ENCODE data around the gene EPOP. TPM values are rescaled to one million over a fixed set of nuclear protein-coding genes. Genes with fewer than 3 reads are reported as not detected.
"Not testable (repeated sequence)": the region's sequence is repeated elsewhere in the genome, so short reads cannot be mapped to it uniquely, and the experiment has no call there.

Gene EPOP
- total RNA-seq, 1 donor from 2014 or later, result 54.9 TPM

GRCh38 chr17:38658741-38659345 lies 15.9 kb downstream of the EPOP start:
- Mint-ChIP-seq H3K4me3 (no peak overlapping the region), H3K36me3 (ENCODE audit: low read depth) (no peaks in the 10 kb centered on the region), H3K9me3 (no peaks in the 10 kb centered on the region), H3K27ac (no peak overlapping the region), H3K4me1 (peaks cover 13% of the 10 kb centered on the region), H3K27me3 (peaks cover 30% of the 10 kb centered on the region)
- no peak for DNase-seq
- intact Hi-C loops (cut with micrococcal nuclease), result no loop called here

- peak overlapping the region; percentile 24 for H3K27ac Mint-ChIP-seq
- no peak for DNase-seq
- H3K4me1 Mint-ChIP-seq, result peaks cover 13% of the 10 kb centered on the region
- H3K9me3 Mint-ChIP-seq, result no peaks in the 10 kb centered on the region
- H3K27me3 Mint-ChIP-seq, result peaks cover 36% of the 10 kb centered on the region
- no peak overlapping the region for H3K4me3 Mint-ChIP-seq
- H3K36me3 Mint-ChIP-seq (ENCODE audit: low read depth), result no peaks in the 10 kb centered on the region
- intact Hi-C loops (cut with micrococcal nuclease), result no loop called here
These were observed 16.7 kb downstream of the EPOP start for GRCh38 chr17:38657824-38658740.

GRCh38 chr17:38656959-38657823 lies 17.6 kb downstream of the EPOP start:
- Mint-ChIP-seq H3K9me3 (no peaks in the 10 kb centered on the region), H3K27me3 (peaks cover 34% of the 10 kb centered on the region), H3K36me3 (ENCODE audit: low read depth) (no peaks in the 10 kb centered on the region), H3K4me3 (no peak overlapping the region), H3K27ac (peak overlapping the region; percentile 24), H3K4me1 (peaks cover 13% of the 10 kb centered on the region)
- no peak for DNase-seq
- intact Hi-C loops (cut with micrococcal nuclease), result no loop called here

GRCh38 chr17:38654411-38655398 lies 20.1 kb downstream of the EPOP start:
- H3K27ac Mint-ChIP-seq, result no peak overlapping the region
- H3K36me3 Mint-ChIP-seq (ENCODE audit: low read depth), result no peaks in the 10 kb centered on the region
- H3K27me3 Mint-ChIP-seq, result peaks cover 29% of the 10 kb centered on the region
- peaks cover 13% of the 10 kb centered on the region for H3K4me1 Mint-ChIP-seq
- no peak for DNase-seq
- H3K9me3 Mint-ChIP-seq, result no peaks in the 10 kb centered on the region
- intact Hi-C loops (cut with micrococcal nuclease), result no loop called here
- peak overlapping the region; percentile 11 for H3K4me3 Mint-ChIP-seq

GRCh38 chr17:38653679-38654078 lies 21.1 kb downstream of the EPOP start:
- Mint-ChIP-seq H3K27ac (no peak overlapping the region), H3K4me1 (peaks cover 12% of the 10 kb centered on the region), H3K27me3 (peaks cover 28% of the 10 kb centered on the region), H3K9me3 (no peaks in the 10 kb centered on the region), H3K4me3 (no peak overlapping the region), H3K36me3 (ENCODE audit: low read depth) (no peaks in the 10 kb centered on the region)
- intact Hi-C loops (cut with micrococcal nuclease), result no loop called here
- DNase-seq, result no peak

- intact Hi-C loops (cut with micrococcal nuclease), result no loop called here
- Mint-ChIP-seq H3K9me3 (no peaks in the 10 kb centered on the region), H3K36me3 (ENCODE audit: low read depth) (no peaks in the 10 kb centered on the region), H3K4me3 (no peak overlapping the region), H3K4me1 (peaks cover 8% of the 10 kb centered on the region), H3K27me3 (peaks cover 26% of the 10 kb centered on the region), H3K27ac (no peak overlapping the region)
- no peak for DNase-seq
These were observed 21.5 kb downstream of the EPOP start for GRCh38 chr17:38653230-38653629.

- H3K27me3 Mint-ChIP-seq, result peaks cover 28% of the 10 kb centered on the region
- H3K4me3 Mint-ChIP-seq; intact Hi-C loops (cut with micrococcal nuclease); H3K9me3 Mint-ChIP-seq; H3K36me3 Mint-ChIP-seq (ENCODE audit: low read depth); DNase-seq; H3K4me1 Mint-ChIP-seq; H3K27ac Mint-ChIP-seq: not testable (repeated sequence)
These were observed 24.0 kb downstream of the EPOP start for GRCh38 chr17:38650653-38651173.

GRCh38 chr17:38637951-38638350 lies 36.8 kb downstream of the EPOP start:
- intact Hi-C loops (cut with micrococcal nuclease), result no loop called here
- Mint-ChIP-seq H3K4me1 (no peaks in the 10 kb centered on the region), H3K27me3 (peaks cover 18% of the 10 kb centered on the region), H3K4me3 (no peak overlapping the region), H3K36me3 (ENCODE audit: low read depth) (no peaks in the 10 kb centered on the region), H3K27ac (no peak overlapping the region), H3K9me3 (no peaks in the 10 kb centered on the region)
- no peak for DNase-seq

GRCh38 chr17:38636054-38636453 lies 38.7 kb downstream of the EPOP start:
- intact Hi-C loops (cut with micrococcal nuclease), result no loop called here
- no peaks in the 10 kb centered on the region for H3K36me3 Mint-ChIP-seq (ENCODE audit: low read depth)

GRCh38 chr17:38632334-38632733 lies 42.4 kb downstream of the EPOP start:
- Mint-ChIP-seq H3K4me3 (no peak overlapping the region), H3K4me1 (no peaks in the 10 kb centered on the region), H3K36me3 (ENCODE audit: low read depth) (no peaks in the 10 kb centered on the region), H3K27me3 (peaks cover 9% of the 10 kb centered on the region), H3K27ac (no peak overlapping the region), H3K9me3 (no peaks in the 10 kb centered on the region)
- DNase-seq, result no peak
- intact Hi-C loops (cut with micrococcal nuclease), result no loop called here

More at GRCh38 chr17:38636054-38636453, 38.7 kb downstream of the EPOP start:
- Mint-ChIP-seq H3K4me1 (no peaks in the 10 kb centered on the region), H3K27ac (no peak overlapping the region), H3K9me3 (no peaks in the 10 kb centered on the region), H3K27me3 (peaks cover 13% of the 10 kb centered on the region), H3K4me3 (no peak overlapping the region)
- no peak for DNase-seq

- intact Hi-C loops (cut with micrococcal nuclease), result no loop called here
- H3K27me3 Mint-ChIP-seq, result peaks cover 15% of the 10 kb centered on the region
- no peaks in the 10 kb centered on the region for H3K9me3 Mint-ChIP-seq
- H3K27ac Mint-ChIP-seq, result no peak overlapping the region
- H3K36me3 Mint-ChIP-seq (ENCODE audit: low read depth), result no peaks in the 10 kb centered on the region
- H3K4me3 Mint-ChIP-seq, result no peak overlapping the region
- peaks cover 3% of the 10 kb centered on the region for H3K4me1 Mint-ChIP-seq
- no peak for DNase-seq
These were observed 46.3 kb downstream of the EPOP start for GRCh38 chr17:38628441-38628840.

GRCh38 chr17:38627957-38628356 lies 46.8 kb downstream of the EPOP start:
- Mint-ChIP-seq H3K36me3 (ENCODE audit: low read depth) (no peaks in the 10 kb centered on the region), H3K4me1 (peaks cover 3% of the 10 kb centered on the region), H3K27me3 (peaks cover 15% of the 10 kb centered on the region), H3K27ac (no peak overlapping the region), H3K9me3 (no peaks in the 10 kb centered on the region), H3K4me3 (no peak overlapping the region)
- intact Hi-C loops (cut with micrococcal nuclease), result no loop called here
- DNase-seq, result no peak
